Glutamatergic neuron (in vitro differentiated cells): Measurements from ENCODE around the gene CDIPT. TPM values are rescaled to one million over a fixed set of nuclear protein-coding genes. Genes with fewer than 3 reads are reported as not detected.
"Not testable (repeated sequence)": the region's sequence is repeated elsewhere in the genome, so short reads cannot be mapped to it uniquely, and the experiment has no call there.

Experiments
- DNase-seq: peaks from one replicate; pipeline ENCODE4 v3.0.0; 2022
- H3K27ac Mint-ChIP-seq: one replicate; pipeline ENCODE4 v1.8.0; 2020; ENCODE audit warnings: mild to moderate bottlenecking, mixed read lengths, inconsistent platforms; ENCODE audit not compliant: unreplicated experiment
- H3K27me3 Mint-ChIP-seq: one replicate; pipeline ENCODE4 v1.8.0; 2020; ENCODE audit warnings: mild to moderate bottlenecking, moderate library complexity, mixed read lengths, inconsistent platforms; ENCODE audit not compliant: unreplicated experiment
- H3K36me3 Mint-ChIP-seq: one replicate; pipeline ENCODE4 v1.8.0; 2020; ENCODE audit warnings: mild to moderate bottlenecking, mixed read lengths, inconsistent platforms; ENCODE audit not compliant: unreplicated experiment
- H3K4me1 Mint-ChIP-seq: one replicate; pipeline ENCODE4 v1.8.0; 2020; ENCODE audit warnings: mild to moderate bottlenecking, low read depth, mixed read lengths, inconsistent platforms; ENCODE audit not compliant: unreplicated experiment
- H3K4me3 Mint-ChIP-seq: one replicate; pipeline ENCODE4 v1.8.0; 2020; ENCODE audit warnings: mild to moderate bottlenecking, mixed read lengths, inconsistent platforms; ENCODE audit not compliant: unreplicated experiment
- H3K9me3 Mint-ChIP-seq: one replicate; pipeline ENCODE4 v1.8.0; 2020; ENCODE audit warnings: mild to moderate bottlenecking, moderate library complexity, mixed read lengths, inconsistent platforms; ENCODE audit not compliant: unreplicated experiment
- CTCF ChIP-seq: fragments of 200-600 bp; sonication (generic); IDR thresholded peaks from one replicate; pipeline ENCODE4 v1.5.0; 2021; ENCODE audit not compliant: partially characterized antibody, unreplicated experiment
- total RNA-seq: library from RNA; stranded (reverse); fragmentation: NEBNext Ultra II Directional; extraction: Animal tissue kit (Norgen Biotek cat#: 25700); gene quantifications from one replicate; pipeline ENCODE4 v1.2.1, GENCODE V29; 2021; ENCODE audit not compliant: unreplicated experiment

The CDIPT gene
- total RNA-seq, 1 donor from 2014 or later: 71.0 TPM

- Mint-ChIP-seq H3K9me3 (peaks cover 2% of the 10 kb centered on the region), H3K27ac (no peak overlapping the region), H3K4me1 (peaks cover 2% of the 10 kb centered on the region), H3K4me3 (no peak overlapping the region), H3K27me3 (peaks cover 7% of the 10 kb centered on the region), H3K36me3 (no peaks in the 10 kb centered on the region)
- no peak for DNase-seq
- no peak for TF ChIP-seq CTCF
Observed at GRCh38 chr16:29839822-29840221, 23.2 kb downstream of the CDIPT start.

DNA sequence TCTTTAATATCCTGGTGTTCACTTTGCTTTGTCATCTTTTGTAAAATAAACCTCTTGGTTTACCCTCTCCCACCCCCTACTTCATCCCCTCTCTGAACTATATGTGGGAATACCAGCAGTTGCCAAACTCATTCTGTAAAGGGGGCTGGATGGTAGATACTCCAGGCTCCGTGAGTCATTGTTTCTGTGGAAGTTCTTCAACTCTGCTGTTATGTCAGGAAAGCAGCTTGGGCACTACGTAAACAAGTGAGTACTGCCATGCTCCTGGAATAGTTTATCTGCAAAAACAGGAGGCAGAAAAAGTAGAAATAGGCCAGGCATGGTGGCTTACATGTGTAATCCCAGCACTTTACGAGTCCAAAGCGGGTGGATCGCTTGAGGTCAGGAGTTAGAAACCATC, 25.2 kb downstream of the CDIPT start:
- no peak for TF ChIP-seq CTCF
- peaks cover 7% of the 10 kb centered on the region for H3K27me3 Mint-ChIP-seq
- no peak for DNase-seq

DNA sequence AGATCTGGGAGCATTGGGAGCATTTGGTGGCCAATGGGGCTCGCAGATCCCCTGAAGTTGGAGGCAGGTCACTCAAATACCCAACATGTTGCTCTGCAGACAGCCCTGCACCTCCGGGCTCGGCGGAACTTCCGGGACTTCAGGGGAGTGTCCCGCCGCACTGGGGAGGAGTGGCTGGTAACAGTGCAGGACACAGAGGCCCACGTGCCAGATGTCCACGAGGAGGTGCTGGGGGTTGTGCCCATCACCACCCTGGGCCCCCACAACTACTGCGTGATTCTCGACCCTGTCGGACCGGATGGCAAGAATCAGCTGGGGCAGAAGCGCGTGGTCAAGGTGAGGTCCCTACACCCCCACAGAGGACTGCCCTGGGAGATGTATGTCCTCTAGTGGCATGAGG, 26.4 kb downstream of the CDIPT start:
- Mint-ChIP-seq H3K4me3 (no peak overlapping the region), H3K27me3 (peaks cover 7% of the 10 kb centered on the region), H3K27ac (no peak overlapping the region), H3K36me3 (no peaks in the 10 kb centered on the region), H3K4me1 (no peaks in the 10 kb centered on the region), H3K9me3 (peaks cover 3% of the 10 kb centered on the region)
- no peak for TF ChIP-seq CTCF
- DNase-seq: no peak

More for the DNA sequence above, 25.2 kb downstream of the CDIPT start:
- H3K4me3 Mint-ChIP-seq: no peak overlapping the region
- H3K9me3 Mint-ChIP-seq: peaks cover 2% of the 10 kb centered on the region
- no peak overlapping the region for H3K27ac Mint-ChIP-seq
- H3K36me3 Mint-ChIP-seq: no peaks in the 10 kb centered on the region
- no peaks in the 10 kb centered on the region for H3K4me1 Mint-ChIP-seq

- Mint-ChIP-seq H3K27ac (no peak overlapping the region), H3K27me3 (peaks cover 5% of the 10 kb centered on the region), H3K36me3 (no peaks in the 10 kb centered on the region), H3K4me1 (no peaks in the 10 kb centered on the region), H3K9me3 (peaks cover 2% of the 10 kb centered on the region), H3K4me3 (no peak overlapping the region)
- DNase-seq: no peak
- no peak for TF ChIP-seq CTCF
Observed at GRCh38 chr16:29835926-29836325, 27.1 kb downstream of the CDIPT start.

DNA sequence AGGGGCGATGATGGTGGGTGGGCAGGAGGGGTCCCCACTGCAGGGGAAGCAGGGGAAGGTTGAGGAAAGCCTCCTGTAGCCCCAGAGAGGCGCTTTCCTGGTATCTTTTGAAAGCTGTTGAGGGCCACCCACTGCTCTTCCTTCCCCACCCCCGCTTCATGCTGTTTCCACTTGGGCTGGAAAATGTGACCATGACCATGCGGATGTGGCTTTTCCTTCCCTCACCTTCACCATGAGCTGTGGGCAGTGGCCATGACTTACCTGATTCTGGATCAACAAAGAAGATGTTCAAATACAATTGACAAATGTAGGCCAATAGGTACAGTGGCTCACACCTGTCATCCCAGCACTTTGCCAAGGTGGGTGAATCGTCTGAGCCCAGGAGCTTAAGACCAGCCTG, 28.9 kb downstream of the CDIPT start:
- Mint-ChIP-seq H3K4me1 (no peaks in the 10 kb centered on the region), H3K36me3 (no peaks in the 10 kb centered on the region), H3K27ac (no peak overlapping the region), H3K9me3 (peaks cover 2% of the 10 kb centered on the region), H3K27me3 (peaks cover 3% of the 10 kb centered on the region), H3K4me3 (no peak overlapping the region)
- no peak for DNase-seq
- no peak for TF ChIP-seq CTCF

DNA sequence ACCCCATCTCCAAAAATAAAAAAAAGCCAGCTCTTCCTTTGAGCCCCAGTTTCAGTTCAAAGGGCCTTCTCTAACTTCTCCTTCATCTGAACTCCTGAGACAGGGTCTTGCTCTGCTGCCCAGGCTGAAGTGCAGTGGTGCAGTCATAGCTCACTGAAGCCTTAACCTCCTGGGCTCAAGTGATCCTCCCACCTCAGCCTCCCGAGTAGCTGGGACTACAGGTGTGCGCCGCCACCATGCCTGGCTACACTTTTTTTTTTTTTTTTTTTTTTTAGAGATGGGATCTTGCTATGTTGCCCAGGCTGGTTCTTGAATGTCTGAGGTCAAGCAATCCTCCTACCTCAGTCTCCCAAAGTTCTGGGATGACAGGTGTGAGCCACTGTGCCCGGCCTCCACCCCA, 29.8 kb downstream of the CDIPT start:
- H3K36me3 Mint-ChIP-seq, H3K27ac Mint-ChIP-seq, H3K4me1 Mint-ChIP-seq, H3K4me3 Mint-ChIP-seq, H3K9me3 Mint-ChIP-seq, DNase-seq, H3K27me3 Mint-ChIP-seq: not testable (repeated sequence)
